GM21367 (cell line): ENCODE data around the gene IL22RA2.
"Not testable (repeated sequence)": the region's sequence is repeated elsewhere in the genome, so short reads cannot be mapped to it uniquely, and the experiment has no call there.

Experiments used
- ATAC-seq: cut with Tn5 transposase; IDR thresholded peaks from one replicate; pipeline ENCODE4 v1.9.1; 2021; ENCODE audit not compliant: unreplicated experiment

Gene IL22RA2

GRCh38 chr6:137126875-137127485, 46.5 kb downstream of the IL22RA2 start:
- ATAC-seq: no peak

GRCh38 chr6:137123078-137123477, 50.4 kb downstream of the IL22RA2 start:
- ATAC-seq: no peak

- ATAC-seq: peak; percentile 50
Observed at GRCh38 chr6:137122612-137123011, 50.8 kb downstream of the IL22RA2 start.

- no peak for ATAC-seq
Observed at GRCh38 chr6:137121401-137121997, 51.9 kb downstream of the IL22RA2 start.

GRCh38 chr6:137120748-137121147, 52.7 kb downstream of the IL22RA2 start:
- ATAC-seq: no peak

GRCh38 chr6:137119196-137120104, 54.0 kb downstream of the IL22RA2 start:
- no peak for ATAC-seq

- no peak for ATAC-seq
Observed at GRCh38 chr6:137117581-137117980, 55.9 kb downstream of the IL22RA2 start.

- ATAC-seq: no peak
Observed at GRCh38 chr6:137116807-137117206, 56.6 kb downstream of the IL22RA2 start.

GRCh38 chr6:137115658-137116057, 57.8 kb downstream of the IL22RA2 start:
- no peak for ATAC-seq

GRCh38 chr6:137112067-137112355, 61.4 kb downstream of the IL22RA2 start:
- no peak for ATAC-seq

GRCh38 chr6:137111296-137112066, 62.0 kb downstream of the IL22RA2 start:
- ATAC-seq: no peak

- ATAC-seq: no peak
Observed at GRCh38 chr6:137107767-137108105, 65.7 kb downstream of the IL22RA2 start.

GRCh38 chr6:137107047-137107766, 66.2 kb downstream of the IL22RA2 start:
- ATAC-seq: not testable (repeated sequence)

GRCh38 chr6:137106183-137106582, 67.3 kb downstream of the IL22RA2 start:
- ATAC-seq: no peak

- ATAC-seq: no peak
Observed at GRCh38 chr6:137105375-137105774, 68.1 kb downstream of the IL22RA2 start.

- no peak for ATAC-seq
Observed at GRCh38 chr6:137104926-137105325, 68.5 kb downstream of the IL22RA2 start.

- peak; percentile 78 for ATAC-seq
Observed at GRCh38 chr6:137102851-137103492, 70.5 kb downstream of the IL22RA2 start.

GRCh38 chr6:137102050-137102848, 71.2 kb downstream of the IL22RA2 start:
- peak; percentile 30 for ATAC-seq

GRCh38 chr6:137099689-137100403, 73.6 kb downstream of the IL22RA2 start:
- no peak for ATAC-seq
